PC-9 (cell line): ENCODE results near the gene CEP63.

Experiments used
- EZH2 ChIP-seq: fragments of 200-600 bp; sonication (generic); IDR thresholded peaks from 2 replicates; pipeline ENCODE4 v1.8.0; 2017; ENCODE audit warnings: antibody characterized with exemption, low read depth
- TF ChIP-seq, protein P1 (sequence below): fragments of 200-600 bp; sonication (generic); conservative IDR thresholded peaks from 2 replicates; pipeline ENCODE4 v1.6.1; 2017; ENCODE audit warnings: mixed run types, antibody characterized with exemption, mild to moderate bottlenecking, moderate library complexity

DNA sequence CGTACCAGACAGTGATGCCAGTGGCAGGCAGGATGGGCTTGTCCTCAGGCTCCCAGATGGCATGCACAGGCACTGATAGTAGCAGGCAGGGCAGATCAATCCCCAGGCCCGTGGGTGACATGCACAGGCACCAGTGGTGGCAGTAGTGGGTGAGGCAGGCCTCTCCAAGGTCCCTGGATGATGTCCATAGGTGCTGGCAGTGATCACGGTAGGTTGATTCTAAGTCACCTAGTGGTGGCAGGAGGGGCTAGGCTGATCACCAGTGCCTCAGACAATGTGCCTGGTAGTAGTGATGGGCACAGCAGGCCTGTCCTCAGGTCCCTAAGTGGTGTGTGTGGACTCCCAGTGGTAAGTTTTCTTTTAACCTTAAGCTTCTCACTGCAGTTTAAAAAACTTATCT lies 19.6 kb downstream of the CEP63 start:
- TF ChIP-seq, protein P1, sequence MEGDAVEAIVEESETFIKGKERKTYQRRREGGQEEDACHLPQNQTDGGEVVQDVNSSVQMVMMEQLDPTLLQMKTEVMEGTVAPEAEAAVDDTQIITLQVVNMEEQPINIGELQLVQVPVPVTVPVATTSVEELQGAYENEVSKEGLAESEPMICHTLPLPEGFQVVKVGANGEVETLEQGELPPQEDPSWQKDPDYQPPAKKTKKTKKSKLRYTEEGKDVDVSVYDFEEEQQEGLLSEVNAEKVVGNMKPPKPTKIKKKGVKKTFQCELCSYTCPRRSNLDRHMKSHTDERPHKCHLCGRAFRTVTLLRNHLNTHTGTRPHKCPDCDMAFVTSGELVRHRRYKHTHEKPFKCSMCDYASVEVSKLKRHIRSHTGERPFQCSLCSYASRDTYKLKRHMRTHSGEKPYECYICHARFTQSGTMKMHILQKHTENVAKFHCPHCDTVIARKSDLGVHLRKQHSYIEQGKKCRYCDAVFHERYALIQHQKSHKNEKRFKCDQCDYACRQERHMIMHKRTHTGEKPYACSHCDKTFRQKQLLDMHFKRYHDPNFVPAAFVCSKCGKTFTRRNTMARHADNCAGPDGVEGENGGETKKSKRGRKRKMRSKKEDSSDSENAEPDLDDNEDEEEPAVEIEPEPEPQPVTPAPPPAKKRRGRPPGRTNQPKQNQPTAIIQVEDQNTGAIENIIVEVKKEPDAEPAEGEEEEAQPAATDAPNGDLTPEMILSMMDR = no peak
- TF ChIP-seq EZH2 = no peak
